GM10248 (cell line): Measurements from ENCODE around the gene SCLY.

Experiments
- CTCF ChIA-PET: fragments of 300-600 bp; sonication (Branson Sonifier 250); formaldehyde crosslinking; extraction: SDS; loops from one replicate; lab custom pipeline; 2021; ENCODE audit warnings: antibody characterized with exemption; lab: Yijun Ruan, JAX
- POLR2A ChIA-PET: fragments of 350-650 bp; sonication (Branson Sonifier 250); formaldehyde crosslinking; extraction: SDS; loops from one replicate; lab custom pipeline; 2020; ENCODE audit warnings: antibody characterized with exemption; lab: Yijun Ruan, JAX
- DNase-seq: peaks from one replicate; pipeline ENCODE4 v3.0.0; 2012; ENCODE audit errors: extremely low spot score
- CTCF ChIP-seq: IDR thresholded peaks from 2 replicates; pipeline ENCODE4 v1.5.1; 2012; ENCODE audit warnings: mild to moderate bottlenecking, low read depth; ENCODE audit errors: extremely low read depth, missing control alignments, control extremely low read depth

Gene SCLY

GRCh38 chr2:238140721-238141540, 80.1 kb downstream of the SCLY start:
- no peak for TF ChIP-seq CTCF
- no peak for DNase-seq
- CTCF ChIA-PET = interaction anchor here (0.7 to 1.6 kb wide), 3 partner anchors 7 to 53 kb away, joined by 3 read pairs; no protein-coding TSS in a partner anchor
- POLR2A ChIA-PET = no interaction called here

DNA sequence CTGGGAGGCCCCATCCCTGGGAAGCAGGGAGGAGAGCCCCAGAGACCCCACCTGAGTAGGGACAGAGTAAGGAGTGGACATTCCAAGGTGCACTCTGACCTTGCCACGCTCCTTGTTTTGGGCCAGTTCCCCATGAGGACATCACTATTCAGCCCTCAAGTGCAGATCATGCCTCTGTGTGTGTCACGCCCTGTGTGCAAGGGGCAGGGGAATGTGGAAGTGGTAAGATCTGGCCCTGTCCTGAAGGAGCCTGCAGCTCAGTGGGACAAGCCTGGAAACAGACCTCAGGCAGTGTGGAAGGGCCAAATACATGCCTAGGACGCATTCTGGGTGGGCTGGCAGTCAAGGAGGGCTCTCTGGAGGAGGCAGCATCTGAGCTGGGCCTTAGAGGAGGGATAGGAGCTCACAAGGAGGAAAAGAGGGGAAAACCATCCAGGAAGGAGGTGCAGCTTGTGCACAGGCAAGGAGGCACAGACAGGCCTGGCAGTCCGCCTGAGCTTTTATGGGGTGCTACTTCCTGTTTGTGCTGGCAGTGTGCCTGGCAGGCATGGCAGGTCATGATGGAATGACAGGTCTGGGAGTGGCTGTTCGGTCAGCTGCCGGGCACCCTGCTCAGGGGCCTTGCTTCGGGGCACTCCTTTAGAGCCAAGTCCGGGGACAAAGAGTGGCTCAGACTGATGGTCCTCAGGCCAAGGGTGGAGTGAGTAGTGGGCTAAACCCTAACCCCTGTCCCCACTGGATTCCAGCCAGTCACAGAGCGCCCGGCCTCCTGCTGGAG, 80.9 kb downstream of the SCLY start:
- TF ChIP-seq CTCF = no peak
- ChIA-PET POLR2A (no interaction called here), CTCF (interaction anchor here (0.8 to 1.6 kb wide), 2 partner anchors 8 to 11 kb away, joined by 3 read pairs; no protein-coding TSS in a partner anchor)
- DNase-seq = no peak

GRCh38 chr2:238142382-238143205, 81.8 kb downstream of the SCLY start:
- ChIA-PET POLR2A (no interaction called here), CTCF (interaction anchor here (0.9 to 1.1 kb wide), 3 partner anchors 22 to 630 kb away, joined by 3 to 4 read pairs (median 3); no protein-coding TSS in a partner anchor)
- no peak for DNase-seq
- TF ChIP-seq CTCF = no peak

- CTCF ChIA-PET = interaction anchor here (0.9 to 1.1 kb wide), 3 partner anchors 22 to 631 kb away, joined by 3 to 4 read pairs (median 3); no protein-coding TSS in a partner anchor
- POLR2A ChIA-PET = no interaction called here
- DNase-seq = no peak
- no peak for TF ChIP-seq CTCF
Observed at GRCh38 chr2:238143239-238143951, 82.6 kb downstream of the SCLY start.

DNA sequence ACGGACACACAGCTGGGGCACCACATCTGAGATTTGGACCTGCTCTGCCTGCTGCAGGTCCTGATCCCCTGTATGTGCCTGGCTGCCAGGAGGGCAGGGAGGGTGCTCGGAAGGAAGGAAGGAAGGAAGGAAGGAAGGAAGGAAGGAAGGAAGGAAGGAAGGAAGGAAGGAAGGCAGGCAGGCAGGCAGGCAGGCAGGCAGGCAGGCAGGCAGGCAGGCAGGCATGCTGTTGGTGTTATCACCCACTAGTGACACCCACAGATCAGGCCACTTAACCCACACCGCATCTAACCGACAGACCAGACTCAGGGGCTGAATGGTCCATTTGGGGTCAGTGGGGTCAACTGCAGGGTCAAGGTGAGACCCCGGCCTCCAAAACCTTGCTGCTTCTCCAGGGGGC, 83.5 kb downstream of the SCLY start:
- ChIA-PET CTCF (no interaction called here), POLR2A (no interaction called here)
- DNase-seq = no peak
- no peak for TF ChIP-seq CTCF

DNA sequence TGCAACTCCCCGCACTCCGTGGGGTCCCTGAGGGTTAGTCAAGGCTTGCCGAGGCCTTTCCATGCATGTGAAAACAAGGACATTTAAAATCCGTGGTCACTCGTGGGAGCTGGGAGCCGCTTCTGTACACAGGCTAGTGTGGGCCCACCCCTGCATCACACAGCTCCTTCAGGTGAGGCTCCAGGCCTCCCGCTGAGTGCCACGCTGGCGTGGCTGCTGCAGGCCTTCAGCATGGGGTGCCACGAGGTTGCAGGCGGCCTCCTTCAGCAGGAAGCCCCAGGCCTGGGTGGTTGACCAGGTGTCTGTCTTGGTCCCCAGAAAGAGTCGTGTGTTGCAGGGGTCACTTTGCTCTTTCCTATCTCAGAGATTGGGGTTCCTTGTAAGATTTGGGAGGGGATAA, 84.2 kb downstream of the SCLY start:
- POLR2A ChIA-PET = no interaction called here
- no peak for DNase-seq
- CTCF ChIA-PET = no interaction called here
- no peak for TF ChIP-seq CTCF
